GM12878 (cell line): Measurements from ENCODE around the gene CASP10.

ENCODE experiments used
- CTCF ChIP-seq, 3 experiments: IDR thresholded peaks in 2 of 3; conservative IDR thresholded peaks in 1 of 3; 2 replicates each; pipeline ENCODE4 v1.5.1; 2011; ENCODE audit warnings: low read depth in 3 of 3, low read length in 3 of 3, mild to moderate bottlenecking in 3 of 3, control low read depth in 2 of 3, moderate library complexity in 2 of 3, inconsistent platforms in 1 of 3, mixed read lengths in 1 of 3; ENCODE audit not compliant: control insufficient read depth in 2 of 3, insufficient read depth in 1 of 3; ENCODE audit errors: extremely low read depth in 1 of 3
- HDAC2 ChIP-seq: fragments of 200-600 bp; sonication (generic); IDR thresholded peaks from 2 replicates; pipeline ENCODE4 v1.6.1; 2017
- NBN ChIP-seq: fragments of 450-650 bp; IDR thresholded peaks from 2 replicates; pipeline ENCODE4 v1.6.1; 2016
- NR2C1 ChIP-seq: fragments of 450-650 bp; IDR thresholded peaks from 2 replicates; pipeline ENCODE4 v1.6.1; 2017; ENCODE audit warnings: antibody characterized with exemption, mild to moderate bottlenecking, moderate library complexity
- POLR2A ChIP-seq: IDR thresholded peaks from 2 replicates; pipeline ENCODE4 v1.6.1; 2011; ENCODE audit warnings: low read depth, mild to moderate bottlenecking, low read length
- SIN3A ChIP-seq: IDR thresholded peaks from 2 replicates; pipeline ENCODE4 v1.6.1; 2012; ENCODE audit warnings: low read depth, low read length, improper control_type of control experiment
- SMARCA5 ChIP-seq: fragments of 450-650 bp; IDR thresholded peaks from 2 replicates; pipeline ENCODE4 v1.6.1; 2017; ENCODE audit warnings: mild to moderate bottlenecking
- TCF7 ChIP-seq: IDR thresholded peaks from 2 replicates; pipeline ENCODE4 v1.6.1; 2014; ENCODE audit warnings: antibody characterized with exemption, borderline replicate concordance
- ZNF274 ChIP-seq: IDR thresholded peaks from one replicate; pipeline ENCODE4 v1.8.0; 2011; ENCODE audit not compliant: insufficient read length, insufficient read depth

DNA sequence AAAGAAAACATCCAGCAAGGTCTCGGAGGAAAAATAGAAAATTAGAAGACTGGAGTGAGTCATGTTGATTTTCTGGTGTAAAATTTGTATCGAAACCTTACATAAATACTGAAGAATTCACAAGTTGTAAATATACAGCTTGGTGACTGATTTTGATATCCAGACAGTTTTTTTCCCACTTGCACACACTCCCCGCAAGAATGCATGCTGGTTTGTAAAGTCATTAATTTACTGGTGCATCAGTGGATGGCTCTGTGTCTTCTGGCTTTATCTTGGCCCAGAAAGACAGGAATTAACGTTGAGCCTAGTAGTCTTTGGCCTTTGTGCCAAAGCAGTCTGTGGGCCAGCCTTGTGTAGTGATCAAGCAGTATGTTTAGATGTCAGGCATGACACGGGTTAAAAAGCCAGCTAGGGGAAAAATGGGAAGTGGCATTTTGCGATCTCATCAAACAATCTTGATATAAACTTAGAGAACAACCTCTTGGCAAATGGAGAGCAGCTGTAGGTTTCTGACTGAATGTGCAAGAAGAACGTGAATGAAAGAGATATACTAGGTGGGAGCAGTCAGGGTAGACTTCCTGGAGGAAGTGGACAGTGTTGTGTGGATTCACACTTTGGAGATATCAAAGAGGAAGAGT, 54.7 kb downstream of the CASP10 start:
- no peak for TF ChIP-seq SMARCA5
- no peak for TF ChIP-seq POLR2A
- TF ChIP-seq ZNF274, result no peak
- TF ChIP-seq CTCF (IDR thresholded peaks at IDR 0.05 in 2 of 3, conservative IDR thresholded peaks at IDR 0.05 in 1 of 3; ENCODE audit: control insufficient read depth in 2 of 3, extremely low read depth in 1 of 3, insufficient read depth in 1 of 3, low read depth in 3 of 3, low read length in 3 of 3), result no peak
- no peak for TF ChIP-seq HDAC2
- TF ChIP-seq NBN, result no peak
- TF ChIP-seq SIN3A, result no peak
- no peak for TF ChIP-seq NR2C1
- no peak for TF ChIP-seq TCF7
